Regular cardiac myocyte (primary cell): ENCODE measurements around the gene MXD1. TPM values are rescaled to one million over a fixed set of nuclear protein-coding genes. Genes with fewer than 3 reads are reported as not detected.

Experiments
- total RNA-seq: library from RNA; depleted of rRNA; stranded (reverse); fragments of >200 nt; gene quantifications from 2 replicates; pipeline ENCODE4 v1.2.3, GENCODE V29; 2014

MXD1 gene
- 5.0 and 6.5 TPM in 2 replicates for total RNA-seq

DNA sequence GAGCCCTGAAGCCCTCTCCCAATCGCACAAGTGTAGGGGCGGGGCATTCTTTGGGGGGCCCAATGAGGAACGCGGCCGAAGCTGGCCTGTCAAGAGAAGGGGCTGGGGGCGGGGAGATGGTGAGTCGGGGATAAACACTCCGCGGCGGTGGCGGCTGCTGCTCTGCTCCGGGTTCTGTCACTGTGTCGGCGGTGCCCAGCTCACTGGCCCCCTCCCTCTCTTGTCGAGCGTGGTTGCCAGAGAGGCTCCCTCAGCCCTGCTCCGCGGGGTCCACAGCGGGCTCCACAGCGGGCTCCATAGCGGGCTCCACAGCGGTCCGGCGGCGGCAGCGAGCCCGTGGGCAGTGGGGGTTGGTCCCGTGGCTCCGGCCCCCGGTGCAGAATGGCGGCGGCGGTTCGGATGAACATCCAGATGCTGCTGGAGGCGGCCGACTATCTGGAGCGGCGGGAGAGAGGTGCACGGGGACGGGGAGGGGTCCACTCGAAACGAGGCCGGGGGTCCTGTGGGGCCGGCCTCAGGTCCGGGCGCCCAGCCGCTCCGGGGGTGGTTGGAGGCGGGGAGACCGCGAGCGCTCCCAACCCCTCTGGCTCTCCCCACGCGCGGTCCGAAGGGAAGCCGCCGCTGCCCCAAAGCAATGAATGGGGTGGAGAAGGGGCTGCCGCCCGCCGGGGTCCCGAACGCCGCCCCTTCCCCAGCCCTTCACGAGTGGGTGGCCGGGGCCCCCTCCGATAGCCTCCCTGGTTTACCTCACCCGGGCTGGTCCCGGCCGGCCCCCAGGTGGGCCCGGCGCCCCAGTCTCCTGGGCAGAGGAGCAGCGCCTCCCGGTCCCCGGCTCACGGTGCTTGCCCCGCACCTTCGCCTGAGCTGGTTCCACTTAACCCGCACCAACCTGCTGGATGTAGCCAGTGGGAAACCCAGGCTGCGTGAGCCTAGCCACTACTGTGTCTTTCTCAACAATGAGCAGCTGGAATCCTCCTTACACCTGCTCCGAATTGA, at the start of gene MXD1:
TSS of gene MXD1 (plus strand) at position 160 of the 996 bp plus-strand sequence. CDS start at position 382, 222 bp downstream.

GRCh38 chr2:69893684-69894551, 21.0 kb upstream of the MXD1 start, which contains the start of gene SNRNP27:
Gene SNRNP27, plus strand, starts transcription at chr2:69893956. Its CDS starts 29 bp downstream, at chr2:69893985.

GRCh38 chr2:69961496-69961895, 46.6 kb downstream of the MXD1 start, which contains the start of gene ASPRV1:
Gene ASPRV1, minus strand, starts transcription at chr2:69961631. Its CDS starts 195 bp downstream, at chr2:69961436.

Other genes starting within 250 kb of the MXD1 start
- 43.1 and 74.6 TPM in 2 replicates for gene ANXA4, start 173.0 kb upstream of the MXD1 start, total RNA-seq
- 9.6 and 12.5 TPM in 2 replicates for gene GMCL1, start 85.4 kb upstream of the MXD1 start, total RNA-seq
- 60.3 and 71.3 TPM in 2 replicates for gene SNRNP27, start 21.2 kb upstream of the MXD1 start, total RNA-seq
- under 0.01 and 0.56 TPM in 2 replicates for gene ASPRV1, start 46.5 kb downstream of the MXD1 start, total RNA-seq
- 26.8 and 60.4 TPM in 2 replicates for gene PCBP1, start 172.4 kb downstream of the MXD1 start, total RNA-seq